ENCODE data around the gene TRAF7.

DNA sequence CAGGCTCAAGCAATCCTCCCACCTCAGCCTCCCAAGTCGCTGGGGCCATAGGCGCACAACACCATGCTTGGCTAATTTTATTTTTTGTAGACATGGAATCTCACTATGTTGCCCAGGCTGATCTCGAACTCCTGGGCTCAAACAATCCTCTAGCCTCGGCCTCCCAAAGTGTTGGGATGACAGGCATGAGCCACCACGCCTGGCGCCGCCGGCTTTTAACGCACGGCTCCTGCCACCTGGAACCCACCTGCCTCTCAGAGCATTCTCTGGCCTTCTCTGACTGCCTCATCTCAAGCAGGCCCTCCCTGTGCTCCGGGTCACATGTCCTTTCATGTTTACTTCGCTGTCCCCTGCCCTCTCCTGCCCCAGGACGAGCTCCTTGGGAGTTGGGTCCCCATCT is 30.5 kb downstream of the TRAF7 start:
- TF ChIP-seq, protein P1, sequence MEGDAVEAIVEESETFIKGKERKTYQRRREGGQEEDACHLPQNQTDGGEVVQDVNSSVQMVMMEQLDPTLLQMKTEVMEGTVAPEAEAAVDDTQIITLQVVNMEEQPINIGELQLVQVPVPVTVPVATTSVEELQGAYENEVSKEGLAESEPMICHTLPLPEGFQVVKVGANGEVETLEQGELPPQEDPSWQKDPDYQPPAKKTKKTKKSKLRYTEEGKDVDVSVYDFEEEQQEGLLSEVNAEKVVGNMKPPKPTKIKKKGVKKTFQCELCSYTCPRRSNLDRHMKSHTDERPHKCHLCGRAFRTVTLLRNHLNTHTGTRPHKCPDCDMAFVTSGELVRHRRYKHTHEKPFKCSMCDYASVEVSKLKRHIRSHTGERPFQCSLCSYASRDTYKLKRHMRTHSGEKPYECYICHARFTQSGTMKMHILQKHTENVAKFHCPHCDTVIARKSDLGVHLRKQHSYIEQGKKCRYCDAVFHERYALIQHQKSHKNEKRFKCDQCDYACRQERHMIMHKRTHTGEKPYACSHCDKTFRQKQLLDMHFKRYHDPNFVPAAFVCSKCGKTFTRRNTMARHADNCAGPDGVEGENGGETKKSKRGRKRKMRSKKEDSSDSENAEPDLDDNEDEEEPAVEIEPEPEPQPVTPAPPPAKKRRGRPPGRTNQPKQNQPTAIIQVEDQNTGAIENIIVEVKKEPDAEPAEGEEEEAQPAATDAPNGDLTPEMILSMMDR (conservative IDR thresholded peaks at IDR 0.05; ENCODE audit: low read length) = no peak
- no peak for TF ChIP-seq EZH2phosphoT487 (IDR thresholded peaks at IDR 0.05; ENCODE audit: borderline replicate concordance)
